ENCODE data around the gene SUPT16H. TPM values are rescaled to one million over a fixed set of nuclear protein-coding genes. Genes with fewer than 3 reads are reported as not detected.
A peak's percentile ranks its signal among the peaks of the same experiment; 100 is the strongest.

SUPT16H gene
- total and polyA plus RNA-seq, 2 of the 13 experiments (the other 11 are each of a cell fraction or from before 2014, with no cell fraction given): 77.5 to 230 TPM

DNA sequence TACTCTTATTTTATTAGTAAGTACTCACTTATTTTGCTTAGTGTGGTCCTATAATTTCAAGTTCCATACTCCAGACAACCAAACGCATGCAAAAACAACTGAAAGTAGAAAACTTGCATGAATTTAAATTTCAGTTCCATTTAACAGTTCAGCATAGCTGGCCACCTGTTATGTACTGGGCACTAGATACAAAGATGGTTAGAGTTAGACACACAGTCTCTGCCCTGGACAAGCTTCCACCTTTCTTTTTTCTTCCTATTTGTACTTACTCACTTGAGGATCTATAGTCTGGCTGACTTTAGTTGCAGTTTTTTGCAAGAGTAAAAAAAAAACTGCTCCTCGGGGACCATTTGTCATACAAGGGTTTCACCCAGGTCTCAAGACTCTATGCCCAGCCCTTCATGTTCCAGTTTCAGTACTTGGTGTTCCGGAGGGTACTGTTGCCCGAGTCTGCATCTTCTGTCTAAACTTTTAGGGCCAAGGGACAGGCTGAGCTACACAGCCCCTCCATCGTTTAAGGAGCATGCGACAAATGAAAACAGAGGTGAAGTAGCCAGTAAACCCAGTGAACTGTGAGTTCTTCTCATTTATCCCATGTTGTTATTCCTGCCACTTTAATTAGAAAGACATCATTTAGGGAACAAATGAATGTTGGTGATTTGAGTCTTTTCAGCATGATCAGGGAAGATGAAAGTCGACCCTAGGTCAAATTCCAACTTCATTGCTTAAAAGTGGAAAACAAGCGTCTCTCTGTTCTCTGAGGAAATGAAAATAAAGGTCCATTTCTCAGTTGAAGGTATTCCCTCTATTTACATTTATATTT, 81.6 kb downstream of the SUPT16H start (continued):
- TF ChIP-seq, protein P1, sequence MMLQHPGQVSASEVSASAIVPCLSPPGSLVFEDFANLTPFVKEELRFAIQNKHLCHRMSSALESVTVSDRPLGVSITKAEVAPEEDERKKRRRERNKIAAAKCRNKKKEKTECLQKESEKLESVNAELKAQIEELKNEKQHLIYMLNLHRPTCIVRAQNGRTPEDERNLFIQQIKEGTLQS (CRISPR knock-in tag; IDR thresholded peaks at IDR 0.05): no peak
- no peak for TF ChIP-seq MED1 (CRISPR knock-in tag; IDR thresholded peaks at IDR 0.05)
- TF ChIP-seq POLR2G (IDR thresholded peaks at IDR 0.05; ENCODE audit: low read depth, low read length): no peak
- TF ChIP-seq ZNF790 (CRISPR knock-in tag; IDR thresholded peaks at IDR 0.05; ENCODE audit: borderline replicate concordance): no peak
- TF ChIP-seq, protein P2, sequence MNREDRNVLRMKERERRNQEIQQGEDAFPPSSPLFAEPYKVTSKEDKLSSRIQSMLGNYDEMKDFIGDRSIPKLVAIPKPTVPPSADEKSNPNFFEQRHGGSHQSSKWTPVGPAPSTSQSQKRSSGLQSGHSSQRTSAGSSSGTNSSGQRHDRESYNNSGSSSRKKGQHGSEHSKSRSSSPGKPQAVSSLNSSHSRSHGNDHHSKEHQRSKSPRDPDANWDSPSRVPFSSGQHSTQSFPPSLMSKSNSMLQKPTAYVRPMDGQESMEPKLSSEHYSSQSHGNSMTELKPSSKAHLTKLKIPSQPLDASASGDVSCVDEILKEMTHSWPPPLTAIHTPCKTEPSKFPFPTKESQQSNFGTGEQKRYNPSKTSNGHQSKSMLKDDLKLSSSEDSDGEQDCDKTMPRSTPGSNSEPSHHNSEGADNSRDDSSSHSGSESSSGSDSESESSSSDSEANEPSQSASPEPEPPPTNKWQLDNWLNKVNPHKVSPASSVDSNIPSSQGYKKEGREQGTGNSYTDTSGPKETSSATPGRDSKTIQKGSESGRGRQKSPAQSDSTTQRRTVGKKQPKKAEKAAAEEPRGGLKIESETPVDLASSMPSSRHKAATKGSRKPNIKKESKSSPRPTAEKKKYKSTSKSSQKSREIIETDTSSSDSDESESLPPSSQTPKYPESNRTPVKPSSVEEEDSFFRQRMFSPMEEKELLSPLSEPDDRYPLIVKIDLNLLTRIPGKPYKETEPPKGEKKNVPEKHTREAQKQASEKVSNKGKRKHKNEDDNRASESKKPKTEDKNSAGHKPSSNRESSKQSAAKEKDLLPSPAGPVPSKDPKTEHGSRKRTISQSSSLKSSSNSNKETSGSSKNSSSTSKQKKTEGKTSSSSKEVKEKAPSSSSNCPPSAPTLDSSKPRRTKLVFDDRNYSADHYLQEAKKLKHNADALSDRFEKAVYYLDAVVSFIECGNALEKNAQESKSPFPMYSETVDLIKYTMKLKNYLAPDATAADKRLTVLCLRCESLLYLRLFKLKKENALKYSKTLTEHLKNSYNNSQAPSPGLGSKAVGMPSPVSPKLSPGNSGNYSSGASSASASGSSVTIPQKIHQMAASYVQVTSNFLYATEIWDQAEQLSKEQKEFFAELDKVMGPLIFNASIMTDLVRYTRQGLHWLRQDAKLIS (CRISPR knock-in tag; IDR thresholded peaks at IDR 0.05): no peak
- TF ChIP-seq, protein P3, sequence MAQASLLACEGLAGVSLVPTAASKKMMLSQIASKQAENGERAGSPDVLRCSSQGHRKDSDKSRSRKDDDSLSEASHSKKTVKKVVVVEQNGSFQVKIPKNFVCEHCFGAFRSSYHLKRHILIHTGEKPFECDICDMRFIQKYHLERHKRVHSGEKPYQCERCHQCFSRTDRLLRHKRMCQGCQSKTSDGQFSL (CRISPR knock-in tag; IDR thresholded peaks at IDR 0.05): no peak
- TF ChIP-seq, protein P4, sequence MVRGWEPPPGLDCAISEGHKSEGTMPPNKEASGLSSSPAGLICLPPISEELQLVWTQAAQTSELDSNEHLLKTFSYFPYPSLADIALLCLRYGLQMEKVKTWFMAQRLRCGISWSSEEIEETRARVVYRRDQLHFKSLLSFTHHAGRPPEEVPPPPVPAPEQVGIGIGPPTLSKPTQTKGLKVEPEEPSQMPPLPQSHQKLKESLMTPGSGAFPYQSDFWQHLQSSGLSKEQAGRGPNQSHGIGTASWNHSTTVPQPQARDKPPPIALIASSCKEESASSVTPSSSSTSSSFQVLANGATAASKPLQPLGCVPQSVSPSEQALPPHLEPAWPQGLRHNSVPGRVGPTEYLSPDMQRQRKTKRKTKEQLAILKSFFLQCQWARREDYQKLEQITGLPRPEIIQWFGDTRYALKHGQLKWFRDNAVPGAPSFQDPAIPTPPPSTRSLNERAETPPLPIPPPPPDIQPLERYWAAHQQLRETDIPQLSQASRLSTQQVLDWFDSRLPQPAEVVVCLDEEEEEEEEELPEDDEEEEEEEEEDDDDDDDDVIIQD (CRISPR knock-in tag; IDR thresholded peaks at IDR 0.05; ENCODE audit: low read depth): no peak
- TF ChIP-seq, protein P5, sequence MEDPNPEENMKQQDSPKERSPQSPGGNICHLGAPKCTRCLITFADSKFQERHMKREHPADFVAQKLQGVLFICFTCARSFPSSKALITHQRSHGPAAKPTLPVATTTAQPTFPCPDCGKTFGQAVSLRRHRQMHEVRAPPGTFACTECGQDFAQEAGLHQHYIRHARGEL (CRISPR knock-in tag; IDR thresholded peaks at IDR 0.05): no peak
- TF ChIP-seq WIZ (CRISPR knock-in tag; IDR thresholded peaks at IDR 0.05): no peak
- TF ChIP-seq, protein P6, sequence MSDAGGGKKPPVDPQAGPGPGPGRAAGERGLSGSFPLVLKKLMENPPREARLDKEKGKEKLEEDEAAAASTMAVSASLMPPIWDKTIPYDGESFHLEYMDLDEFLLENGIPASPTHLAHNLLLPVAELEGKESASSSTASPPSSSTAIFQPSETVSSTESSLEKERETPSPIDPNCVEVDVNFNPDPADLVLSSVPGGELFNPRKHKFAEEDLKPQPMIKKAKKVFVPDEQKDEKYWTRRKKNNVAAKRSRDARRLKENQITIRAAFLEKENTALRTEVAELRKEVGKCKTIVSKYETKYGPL (CRISPR knock-in tag; IDR thresholded peaks at IDR 0.05): no peak
- no peak for TF ChIP-seq MAF1 (CRISPR knock-in tag; IDR thresholded peaks at IDR 0.05; ENCODE audit: borderline replicate concordance)
- TF ChIP-seq FLYWCH1 (CRISPR knock-in tag; IDR thresholded peaks at IDR 0.05): no peak
- TF ChIP-seq NAIF1 (CRISPR knock-in tag; IDR thresholded peaks at IDR 0.05; ENCODE audit: borderline replicate concordance): no peak
- no peak for TF ChIP-seq ZBTB1 (CRISPR knock-in tag; IDR thresholded peaks at IDR 0.05; ENCODE audit: borderline replicate concordance)
- TF ChIP-seq, protein P7, sequence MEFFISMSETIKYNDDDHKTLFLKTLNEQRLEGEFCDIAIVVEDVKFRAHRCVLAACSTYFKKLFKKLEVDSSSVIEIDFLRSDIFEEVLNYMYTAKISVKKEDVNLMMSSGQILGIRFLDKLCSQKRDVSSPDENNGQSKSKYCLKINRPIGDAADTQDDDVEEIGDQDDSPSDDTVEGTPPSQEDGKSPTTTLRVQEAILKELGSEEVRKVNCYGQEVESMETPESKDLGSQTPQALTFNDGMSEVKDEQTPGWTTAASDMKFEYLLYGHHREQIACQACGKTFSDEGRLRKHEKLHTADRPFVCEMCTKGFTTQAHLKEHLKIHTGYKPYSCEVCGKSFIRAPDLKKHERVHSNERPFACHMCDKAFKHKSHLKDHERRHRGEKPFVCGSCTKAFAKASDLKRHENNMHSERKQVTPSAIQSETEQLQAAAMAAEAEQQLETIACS (CRISPR knock-in tag; IDR thresholded peaks at IDR 0.05): no peak
- TF ChIP-seq, protein P8, sequence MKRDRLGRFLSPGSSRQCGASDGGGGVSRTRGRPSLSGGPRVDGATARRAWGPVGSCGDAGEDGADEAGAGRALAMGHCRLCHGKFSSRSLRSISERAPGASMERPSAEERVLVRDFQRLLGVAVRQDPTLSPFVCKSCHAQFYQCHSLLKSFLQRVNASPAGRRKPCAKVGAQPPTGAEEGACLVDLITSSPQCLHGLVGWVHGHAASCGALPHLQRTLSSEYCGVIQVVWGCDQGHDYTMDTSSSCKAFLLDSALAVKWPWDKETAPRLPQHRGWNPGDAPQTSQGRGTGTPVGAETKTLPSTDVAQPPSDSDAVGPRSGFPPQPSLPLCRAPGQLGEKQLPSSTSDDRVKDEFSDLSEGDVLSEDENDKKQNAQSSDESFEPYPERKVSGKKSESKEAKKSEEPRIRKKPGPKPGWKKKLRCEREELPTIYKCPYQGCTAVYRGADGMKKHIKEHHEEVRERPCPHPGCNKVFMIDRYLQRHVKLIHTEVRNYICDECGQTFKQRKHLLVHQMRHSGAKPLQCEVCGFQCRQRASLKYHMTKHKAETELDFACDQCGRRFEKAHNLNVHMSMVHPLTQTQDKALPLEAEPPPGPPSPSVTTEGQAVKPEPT (CRISPR knock-in tag; IDR thresholded peaks at IDR 0.05; ENCODE audit: low read depth): no peak
- no peak for TF ChIP-seq ZNF775 (CRISPR knock-in tag; IDR thresholded peaks at IDR 0.05; ENCODE audit: borderline replicate concordance)
- TF ChIP-seq ZNF24 (IDR thresholded peaks at IDR 0.05): peak; percentile 80

Measured in HepG2 (cell line).